Activated CD8-positive, alpha-beta T cell treated with anti-CD3 and anti-CD28 coated beads for 36 hours (primary cell): ENCODE results near the gene SHMT2. TPM values are rescaled to one million over a fixed set of nuclear protein-coding genes. Genes with fewer than 3 reads are reported as not detected.

Source experiments
- ATAC-seq: fragments of 200-7000 bp; cut with Tn5 transposase; one replicate; pipeline ENCODE4 v1.10.0; 2021; ENCODE audit warnings: mild to moderate bottlenecking, moderate library complexity
- CTCF ChIA-PET: fragments of 350-600 bp; sonication (Branson Sonifier 250); formaldehyde crosslinking; loops from one replicate; lab custom pipeline; 2021; ENCODE audit warnings: antibody characterized with exemption; lab: Charles Lee
- POLR2A ChIA-PET: fragments of 350-600 bp; sonication (Branson Sonifier 250); formaldehyde crosslinking; loops from one replicate; lab custom pipeline; 2021; ENCODE audit warnings: antibody characterized with exemption; lab: Charles Lee
- DNase-seq: peaks from one replicate; pipeline ENCODE4 v3.0.0-alpha.2; 2020
- H3K27ac Mint-ChIP-seq: one replicate; pipeline ENCODE4 v1.8.0; 2021; ENCODE audit warnings: mild to moderate bottlenecking, mixed read lengths
- H3K27me3 Mint-ChIP-seq: one replicate; pipeline ENCODE4 v1.8.0; 2021; ENCODE audit warnings: mixed read lengths
- H3K36me3 Mint-ChIP-seq: one replicate; pipeline ENCODE4 v1.8.0; 2021; ENCODE audit warnings: low read depth, mixed read lengths
- H3K4me1 Mint-ChIP-seq: one replicate; pipeline ENCODE4 v1.8.0; 2021; ENCODE audit warnings: low read depth, mixed read lengths
- H3K4me3 Mint-ChIP-seq: one replicate; pipeline ENCODE4 v1.8.0; 2021; ENCODE audit warnings: mild to moderate bottlenecking, moderate library complexity, mixed read lengths
- H3K9me3 Mint-ChIP-seq: one replicate; pipeline ENCODE4 v1.8.0; 2021; ENCODE audit warnings: mixed read lengths
- CTCF ChIP-seq: fragments of 200-600 bp; IDR thresholded peaks from one replicate; pipeline ENCODE4 v1.8.0; 2022; ENCODE audit warnings: antibody characterized with exemption, mild to moderate bottlenecking
- intact Hi-C: fragments of 100-400 bp; cut with micrococcal nuclease; formaldehyde crosslinking; loops from one replicate; pipeline ENCODE4 v1.10.0; 2022
- total RNA-seq, 2 experiments: library from RNA; stranded (reverse); gene quantifications; one replicate each; pipeline ENCODE4 v1.2.3, GENCODE V29; 2021

Gene SHMT2
- total RNA-seq, 2 experiments from 2014 or later = 480 to 529 TPM

GRCh38 chr12:57196439-57196838 is 33.1 kb upstream of the SHMT2 start:
- ATAC-seq (no peak), DNase-seq (no peak)
- Mint-ChIP-seq H3K27me3 (no peaks in the 10 kb centered on the region), H3K36me3 (no peaks in the 10 kb centered on the region), H3K4me1 (no peaks in the 10 kb centered on the region), H3K9me3 (no peaks in the 10 kb centered on the region), H3K4me3 (no peak overlapping the region), H3K27ac (no peak overlapping the region)
- no peak for TF ChIP-seq CTCF
- POLR2A ChIA-PET = interaction anchor here (1.3 kb wide), 1 partner anchor 9 kb away, joined by 3 read pairs; no protein-coding TSS in a partner anchor
- intact Hi-C loops = no loop called here
- CTCF ChIA-PET = interaction anchor here (1.0 to 1.5 kb wide), 5 partner anchors 10 to 72 kb away, joined by 3 to 4 read pairs (median 3); no protein-coding TSS in a partner anchor

DNA sequence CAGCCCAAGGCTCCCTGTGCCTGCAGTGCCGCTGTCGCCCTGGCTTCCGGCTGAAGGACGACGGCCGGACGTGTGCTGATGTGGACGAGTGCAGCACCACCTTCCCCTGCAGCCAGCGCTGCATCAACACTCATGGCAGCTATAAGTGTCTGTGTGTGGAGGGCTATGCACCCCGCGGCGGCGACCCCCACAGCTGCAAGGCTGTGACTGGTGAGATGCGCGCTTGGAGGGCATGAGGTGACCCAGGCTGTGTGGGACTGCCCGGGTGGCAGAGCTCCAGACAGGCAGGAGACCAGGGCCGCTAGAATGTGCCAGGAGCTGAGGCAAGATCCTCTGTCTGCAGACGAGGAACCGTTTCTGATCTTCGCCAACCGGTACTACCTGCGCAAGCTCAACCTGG is 32.6 kb upstream of the SHMT2 start:
- ChIA-PET CTCF (interaction anchor here (1.3 to 1.5 kb wide), 2 partner anchors 14 to 73 kb away, joined by 3 to 4 read pairs; no protein-coding TSS in a partner anchor), POLR2A (interaction anchor here (1.3 kb wide), 1 partner anchor 9 kb away, joined by 3 read pairs; no protein-coding TSS in a partner anchor)
- no peak for ATAC-seq
- Mint-ChIP-seq H3K4me3 (no peak overlapping the region), H3K4me1 (no peaks in the 10 kb centered on the region), H3K36me3 (no peaks in the 10 kb centered on the region), H3K27me3 (no peaks in the 10 kb centered on the region), H3K9me3 (no peaks in the 10 kb centered on the region), H3K27ac (no peak overlapping the region)
- intact Hi-C loops = no loop called here
- DNase-seq = no peak
- no peak for TF ChIP-seq CTCF

DNA sequence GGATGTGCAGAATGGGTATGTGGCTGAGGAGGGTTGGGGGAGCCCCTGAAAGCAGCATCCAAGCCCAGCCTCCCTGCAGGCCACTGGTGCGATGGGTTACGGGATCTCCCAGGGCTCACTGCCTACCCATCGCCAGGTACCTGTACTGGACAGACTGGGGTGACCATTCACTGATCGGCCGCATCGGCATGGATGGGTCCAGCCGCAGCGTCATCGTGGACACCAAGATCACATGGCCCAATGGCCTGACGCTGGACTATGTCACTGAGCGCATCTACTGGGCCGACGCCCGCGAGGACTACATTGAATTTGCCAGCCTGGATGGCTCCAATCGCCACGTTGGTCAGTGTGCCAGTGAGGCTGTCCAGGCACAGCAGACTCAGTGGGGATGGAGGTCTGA is 31.2 kb upstream of the SHMT2 start:
- ATAC-seq (no peak), DNase-seq (no peak)
- CTCF ChIA-PET = interaction anchor here (1.0 to 2.4 kb wide), 4 partner anchors 15 to 75 kb away, joined by 3 to 5 read pairs (median 4); no protein-coding TSS in a partner anchor
- H3K4me3 Mint-ChIP-seq = no peak overlapping the region
- intact Hi-C loops = no loop called here
- no peaks in the 10 kb centered on the region for H3K27me3 Mint-ChIP-seq
- TF ChIP-seq CTCF = no peak
- H3K9me3 Mint-ChIP-seq = no peaks in the 10 kb centered on the region
- no peak overlapping the region for H3K27ac Mint-ChIP-seq
- no peaks in the 10 kb centered on the region for H3K4me1 Mint-ChIP-seq
- H3K36me3 Mint-ChIP-seq = no peaks in the 10 kb centered on the region
- POLR2A ChIA-PET = interaction anchor here (0.7 kb wide), 1 partner anchor 16 kb away, joined by 3 read pairs; no protein-coding TSS in a partner anchor

- H3K27ac Mint-ChIP-seq = no peak overlapping the region
- no peak for ATAC-seq
- intact Hi-C loops = no loop called here
- DNase-seq = no peak
- ChIA-PET CTCF (interaction anchor here (1.0 to 2.4 kb wide), 4 partner anchors 14 to 212 kb away, joined by 3 to 5 read pairs (median 4); no protein-coding TSS in a partner anchor), POLR2A (interaction anchor here (0.7 kb wide), 1 partner anchor 16 kb away, joined by 3 read pairs; no protein-coding TSS in a partner anchor)
- H3K27me3 Mint-ChIP-seq = no peaks in the 10 kb centered on the region
- no peak for TF ChIP-seq CTCF
- H3K9me3 Mint-ChIP-seq = no peaks in the 10 kb centered on the region
- H3K36me3 Mint-ChIP-seq = no peaks in the 10 kb centered on the region
- no peaks in the 10 kb centered on the region for H3K4me1 Mint-ChIP-seq
- H3K4me3 Mint-ChIP-seq = no peak overlapping the region
Observed at GRCh38 chr12:57199191-57199590, 30.3 kb upstream of the SHMT2 start.

DNA sequence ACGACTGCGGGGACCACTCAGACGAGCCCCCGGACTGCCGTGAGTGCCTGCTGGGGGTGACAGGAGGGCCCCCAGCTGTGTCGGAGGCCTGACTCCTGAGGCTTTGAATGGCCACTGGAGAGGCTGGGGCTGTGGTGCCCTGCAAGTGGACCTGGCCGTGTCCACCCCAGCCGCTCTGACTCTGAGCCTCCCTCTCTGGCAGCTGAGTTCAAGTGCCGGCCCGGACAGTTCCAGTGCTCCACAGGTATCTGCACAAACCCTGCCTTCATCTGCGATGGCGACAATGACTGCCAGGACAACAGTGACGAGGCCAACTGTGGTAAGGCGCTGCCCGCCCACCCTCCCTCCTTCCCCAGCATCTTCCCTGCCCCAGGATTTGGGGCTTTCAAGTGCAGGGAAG is 29.0 kb upstream of the SHMT2 start:
- POLR2A ChIA-PET = no interaction called here
- H3K4me1 Mint-ChIP-seq = no peaks in the 10 kb centered on the region
- H3K27me3 Mint-ChIP-seq = no peaks in the 10 kb centered on the region
- intact Hi-C loops = no loop called here
- CTCF ChIA-PET = no interaction called here
- no peak overlapping the region for H3K4me3 Mint-ChIP-seq
- H3K9me3 Mint-ChIP-seq = no peaks in the 10 kb centered on the region
- no peak for TF ChIP-seq CTCF
- no peak overlapping the region for H3K27ac Mint-ChIP-seq
- DNase-seq (no peak), ATAC-seq (no peak)
- H3K36me3 Mint-ChIP-seq = no peaks in the 10 kb centered on the region
